H7 (cell line): ENCODE results near the gene P2RX7. TPM values are rescaled to one million over a fixed set of nuclear protein-coding genes. Genes with fewer than 3 reads are reported as not detected.
A peak's percentile ranks its signal among the peaks of the same experiment; 100 is the strongest.

Experiments
- DNase-seq: peaks from one replicate; pipeline ENCODE4 v3.0.0; 2012
- H3K27me3 ChIP-seq: 2 replicates; pipeline ENCODE4 v1.6.0; 2011; ENCODE audit warnings: mild to moderate bottlenecking, low read length; ENCODE audit not compliant: control insufficient read depth, insufficient read depth
- H3K36me3 ChIP-seq: replicated peaks from 2 replicates; pipeline ENCODE4 v1.5.1; 2011; ENCODE audit warnings: low read length; ENCODE audit not compliant: control insufficient read depth, insufficient read depth
- H3K4me3 ChIP-seq: 2 replicates; pipeline ENCODE4 v1.5.1; 2011; ENCODE audit warnings: low read depth, mild to moderate bottlenecking, control low read depth, low read length, moderate library complexity; ENCODE audit not compliant: insufficient read depth
- total RNA-seq: library from RNA; depleted of rRNA; stranded (reverse); fragments of >200 nt; shearing (Covaris generic); gene quantifications from 2 replicates; pipeline ENCODE4 v1.2.3, GENCODE V29; 2014

The P2RX7 gene
- total RNA-seq, 1 experiment from 2014 or later = not detected

DNA sequence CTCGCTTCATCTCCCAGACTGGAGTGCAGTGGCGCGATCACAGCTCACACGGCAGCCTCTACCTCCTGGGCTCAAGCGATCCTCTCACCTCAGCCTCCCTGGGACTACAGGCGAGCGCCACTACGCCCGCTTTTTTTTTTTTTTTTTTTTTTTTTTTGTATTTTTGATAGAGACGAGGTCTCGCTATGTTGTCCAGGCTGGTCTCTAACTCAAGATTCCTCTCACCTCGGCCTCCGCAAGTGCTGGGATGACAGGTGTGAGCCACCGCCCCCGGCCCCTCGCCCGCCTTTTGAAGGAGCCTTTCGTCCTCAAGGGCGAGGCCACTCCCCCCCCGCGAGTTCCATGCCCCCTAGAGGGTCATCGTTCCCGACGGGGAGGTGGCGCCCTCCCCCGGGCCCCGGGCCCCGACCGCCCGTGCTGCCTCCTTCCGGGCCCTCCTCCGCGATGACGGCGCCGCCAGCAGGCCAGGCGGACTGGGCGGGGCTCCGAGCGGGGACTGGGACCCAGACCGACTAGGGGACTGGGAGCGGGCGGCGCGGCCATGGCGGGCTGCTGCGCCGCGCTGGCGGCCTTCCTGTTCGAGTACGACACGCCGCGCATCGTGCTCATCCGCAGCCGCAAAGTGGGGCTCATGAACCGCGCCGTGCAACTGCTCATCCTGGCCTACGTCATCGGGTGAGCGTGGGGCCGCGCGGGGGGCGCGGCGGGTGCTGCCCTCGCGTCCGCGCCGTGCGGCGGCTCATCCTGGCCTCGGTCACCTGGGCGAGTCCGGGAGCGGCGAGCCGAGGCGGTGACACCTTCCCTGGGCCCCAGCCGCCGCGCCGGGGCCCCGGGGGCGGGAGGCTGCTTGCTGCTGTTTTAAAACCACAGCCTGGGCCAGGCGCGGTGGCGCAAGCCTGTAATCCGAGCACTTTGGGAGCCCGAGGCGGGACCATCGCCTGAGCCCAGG is 77.2 kb downstream of the P2RX7 start, which contains the start of gene P2RX4:
P2RX4 (plus strand) TSS at position 506 of the 949 bp plus-strand sequence; CDS start at position 542, 36 bp downstream.
- Histone ChIP-seq H3K36me3 (no peaks in the 10 kb centered on the region; the same call in 1 of the 2 replicates), H3K4me3 (peak within 1 kb of the TSS; percentile 87), H3K27me3 (0 out of 2 replicates have a peak, but pooled peaks cover 3% of the 10 kb centered on the region)
- peak; percentile 97 for DNase-seq

DNA sequence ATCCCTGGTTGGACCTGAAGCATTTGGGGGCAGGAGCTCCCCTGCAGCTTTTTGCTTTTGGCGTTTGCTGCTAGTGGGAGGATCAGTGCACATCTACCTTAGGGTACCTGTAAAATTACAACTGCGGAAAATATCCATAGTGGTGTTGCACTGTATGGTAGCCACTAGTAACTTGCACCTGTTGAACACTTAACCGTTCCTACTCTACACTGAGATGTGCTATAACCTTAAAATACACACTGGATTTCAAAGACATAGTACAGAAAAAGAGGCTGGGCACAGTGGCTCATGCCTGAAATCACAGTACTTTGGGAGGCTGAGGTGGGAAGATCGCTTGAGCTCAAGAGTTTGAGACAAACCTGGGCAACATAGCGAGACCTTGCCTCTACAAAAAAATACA is 80.2 kb downstream of the P2RX7 start:
- H3K36me3 ChIP-seq = no peaks in the 10 kb centered on the region; the same call in 1 of the 2 replicates
- DNase-seq = no peak
- H3K4me3 ChIP-seq = no peak overlapping the region
- H3K27me3 ChIP-seq = 0 out of 2 replicates have a peak, but pooled peaks cover 3% of the 10 kb centered on the region

DNA sequence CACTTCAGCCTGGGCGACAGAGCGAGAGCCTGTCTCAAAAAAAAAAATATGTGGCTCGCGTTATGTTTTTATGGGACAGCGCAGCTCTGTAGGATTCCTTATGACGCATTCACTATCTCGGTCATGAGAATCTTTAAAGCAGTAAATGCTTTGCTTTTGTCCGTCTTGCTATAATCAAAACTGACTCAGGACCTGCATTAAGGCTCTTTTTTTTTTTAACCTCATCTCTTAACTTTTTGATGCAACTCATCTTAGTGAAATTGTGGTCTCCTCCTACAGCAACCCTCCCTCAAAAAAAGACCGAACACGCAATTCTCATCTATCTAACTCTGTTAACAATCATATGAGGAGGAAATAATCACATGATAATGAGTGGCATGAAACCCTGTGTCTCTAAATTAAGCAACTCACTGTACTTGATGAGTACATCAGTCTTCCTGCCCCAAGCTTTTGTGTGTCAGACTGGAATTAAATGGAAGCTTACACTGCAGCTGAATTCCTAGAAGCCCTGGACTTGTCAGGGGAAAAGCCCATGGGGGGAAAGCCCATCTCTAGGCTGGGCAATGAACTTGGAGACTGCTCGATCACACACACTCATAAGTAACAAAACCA is 81.6 kb downstream of the P2RX7 start:
- Histone ChIP-seq H3K4me3 (no peak overlapping the region), H3K27me3 (0 out of 2 replicates have a peak, but pooled peaks cover under 1% of the 10 kb centered on the region), H3K36me3 (no peaks in the 10 kb centered on the region; the same call in 1 of the 2 replicates)
- no peak for DNase-seq

DNA sequence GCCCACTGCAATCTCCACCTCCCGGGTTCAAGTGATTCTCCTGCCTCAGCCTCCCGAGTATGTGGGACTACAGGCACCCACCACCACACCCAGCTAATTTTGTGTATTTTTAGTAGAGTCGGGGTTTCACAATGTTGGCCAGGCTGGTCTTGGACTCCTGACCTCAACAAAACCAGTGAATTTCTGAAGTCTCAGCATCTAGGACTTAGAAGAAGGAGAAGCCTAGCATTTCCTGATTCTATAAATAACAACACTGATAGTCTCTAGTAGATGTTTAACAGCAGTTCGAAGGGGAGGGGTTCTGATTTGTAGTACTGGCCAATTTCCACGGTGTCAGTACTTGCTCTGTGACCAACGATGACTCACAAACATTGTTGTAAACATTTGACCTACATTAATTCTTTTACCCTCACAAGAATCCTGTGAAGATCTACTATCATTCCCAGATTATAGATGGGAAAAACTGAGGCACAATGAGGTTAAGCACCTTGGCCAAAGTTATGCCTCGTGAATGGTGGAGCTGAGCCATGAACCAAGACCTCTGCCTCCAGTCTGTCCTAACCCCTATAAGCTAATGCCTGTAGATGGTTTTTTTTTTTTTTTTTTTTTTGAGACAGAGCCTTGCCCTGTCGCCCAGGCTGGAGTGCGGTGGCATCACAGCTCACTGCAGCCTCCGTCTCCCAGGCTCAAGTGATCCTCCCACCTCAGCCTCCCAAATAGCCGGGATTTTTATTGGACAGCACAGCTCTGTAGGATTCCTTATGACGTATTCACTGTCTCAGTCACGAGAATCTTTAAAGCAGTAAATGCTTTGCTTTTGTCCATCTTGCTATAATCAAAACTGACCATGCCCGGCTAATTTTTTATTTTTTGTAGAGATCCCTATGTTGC is 82.4 kb downstream of the P2RX7 start:
- DNase-seq = no peak
- Histone ChIP-seq H3K27me3 (no peaks in the 10 kb centered on the region), H3K36me3 (no peaks in the 10 kb centered on the region; the same call in 1 of the 2 replicates), H3K4me3 (no peak overlapping the region)

DNA sequence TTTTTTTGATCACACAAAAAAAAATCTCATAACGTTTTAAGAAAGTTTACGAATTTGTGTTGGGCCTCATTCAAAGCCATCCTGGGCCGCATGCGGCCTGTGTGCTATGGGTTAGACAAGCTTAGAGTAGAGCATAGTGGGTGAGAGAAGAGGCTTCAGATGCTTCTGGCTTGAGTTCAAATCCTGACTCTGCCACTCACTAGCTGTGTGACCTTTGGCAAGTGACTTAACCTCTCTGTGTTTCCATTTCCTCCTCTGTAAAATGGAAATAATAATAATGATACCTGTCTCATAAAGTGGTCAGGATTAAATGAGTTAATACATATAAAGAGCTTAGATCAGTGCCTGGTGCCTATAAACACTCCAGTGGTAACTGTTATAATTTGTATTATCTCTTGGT is 83.4 kb downstream of the P2RX7 start:
- DNase-seq = no peak
- H3K4me3 ChIP-seq = no peak overlapping the region
- no peaks in the 10 kb centered on the region for H3K27me3 ChIP-seq
- no peaks in the 10 kb centered on the region; the same call in 1 of the 2 replicates for H3K36me3 ChIP-seq

DNA sequence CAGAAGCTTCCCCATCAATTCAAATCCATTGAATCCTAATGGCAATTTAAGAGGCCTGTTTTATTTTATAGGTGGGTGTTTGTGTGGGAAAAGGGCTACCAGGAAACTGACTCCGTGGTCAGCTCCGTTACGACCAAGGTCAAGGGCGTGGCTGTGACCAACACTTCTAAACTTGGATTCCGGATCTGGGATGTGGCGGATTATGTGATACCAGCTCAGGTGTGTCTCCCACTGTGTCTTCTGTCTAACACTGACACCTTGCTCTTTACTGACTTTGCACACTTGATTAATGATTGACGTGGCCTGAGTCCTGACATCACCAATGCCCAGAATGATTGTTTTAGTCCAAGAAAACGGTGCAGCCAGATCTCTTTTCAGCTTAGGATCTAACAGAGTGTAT is 84.4 kb downstream of the P2RX7 start:
- H3K36me3 ChIP-seq = no peaks in the 10 kb centered on the region; the same call in 1 of the 2 replicates
- DNase-seq = no peak
- H3K27me3 ChIP-seq = no peaks in the 10 kb centered on the region
- H3K4me3 ChIP-seq = no peak overlapping the region

DNA sequence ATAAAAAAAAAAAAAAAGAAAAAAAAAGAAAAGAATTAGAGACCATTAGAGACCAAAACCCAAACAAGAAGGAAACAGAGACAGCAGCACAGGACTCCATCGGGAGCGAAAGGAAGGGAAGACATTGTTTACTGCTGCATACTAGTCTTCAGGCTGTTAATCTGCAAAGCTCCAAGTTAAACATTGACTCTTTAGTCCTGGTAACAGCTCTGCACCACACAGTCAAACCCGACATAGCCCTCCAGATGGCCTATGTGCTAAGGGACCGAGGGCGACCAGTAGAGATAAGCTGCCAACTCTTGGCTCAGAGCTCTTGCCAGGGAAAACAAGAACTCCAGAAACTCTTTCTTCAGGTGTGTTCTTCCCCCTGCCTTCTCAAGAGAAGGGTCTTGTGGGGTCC is 85.1 kb downstream of the P2RX7 start:
- DNase-seq = no peak
- no peaks in the 10 kb centered on the region for H3K27me3 ChIP-seq
- H3K4me3 ChIP-seq = no peak overlapping the region
- H3K36me3 ChIP-seq = no peaks in the 10 kb centered on the region; the same call in none of the 2 replicates

DNA sequence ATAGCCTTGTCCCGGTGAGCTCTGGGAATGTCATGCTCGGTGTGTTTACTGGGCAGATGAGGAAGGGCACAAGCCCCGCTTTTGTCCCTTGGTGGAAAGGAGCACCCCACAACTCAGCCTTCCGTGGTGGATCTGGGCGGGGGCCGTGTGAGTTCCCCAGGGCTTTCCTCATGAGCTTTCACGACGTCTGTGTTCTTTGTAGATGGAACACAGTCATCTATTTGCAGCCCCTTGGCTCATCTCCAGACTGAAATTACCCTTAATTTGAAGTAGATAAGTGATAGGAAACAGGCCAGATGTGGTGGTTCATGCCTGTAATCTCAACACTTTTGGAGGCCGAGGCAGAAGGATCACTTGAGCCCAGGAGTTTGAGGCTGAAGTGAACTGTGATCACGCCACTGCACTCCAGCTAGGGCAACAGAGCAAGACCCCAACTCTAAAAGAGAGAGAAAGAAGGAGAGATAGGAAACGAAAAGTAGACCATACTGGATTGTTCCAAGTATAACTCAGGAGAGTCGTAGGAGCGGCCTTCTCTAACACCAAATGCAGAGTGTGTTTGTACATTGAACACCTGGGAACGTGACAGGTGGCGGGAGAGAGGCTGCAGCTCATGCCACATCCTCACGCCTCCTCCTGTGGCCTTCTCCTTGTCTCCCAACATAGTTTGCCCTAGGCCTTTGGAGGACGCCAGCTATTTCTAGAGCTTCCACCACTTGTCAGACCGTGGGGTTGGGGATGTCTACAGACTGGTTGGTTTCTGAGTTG is 86.1 kb downstream of the P2RX7 start:
- Histone ChIP-seq H3K27me3 (no peaks in the 10 kb centered on the region), H3K4me3 (no peak overlapping the region), H3K36me3 (no peaks in the 10 kb centered on the region; the same call in none of the 2 replicates)
- no peak for DNase-seq

DNA sequence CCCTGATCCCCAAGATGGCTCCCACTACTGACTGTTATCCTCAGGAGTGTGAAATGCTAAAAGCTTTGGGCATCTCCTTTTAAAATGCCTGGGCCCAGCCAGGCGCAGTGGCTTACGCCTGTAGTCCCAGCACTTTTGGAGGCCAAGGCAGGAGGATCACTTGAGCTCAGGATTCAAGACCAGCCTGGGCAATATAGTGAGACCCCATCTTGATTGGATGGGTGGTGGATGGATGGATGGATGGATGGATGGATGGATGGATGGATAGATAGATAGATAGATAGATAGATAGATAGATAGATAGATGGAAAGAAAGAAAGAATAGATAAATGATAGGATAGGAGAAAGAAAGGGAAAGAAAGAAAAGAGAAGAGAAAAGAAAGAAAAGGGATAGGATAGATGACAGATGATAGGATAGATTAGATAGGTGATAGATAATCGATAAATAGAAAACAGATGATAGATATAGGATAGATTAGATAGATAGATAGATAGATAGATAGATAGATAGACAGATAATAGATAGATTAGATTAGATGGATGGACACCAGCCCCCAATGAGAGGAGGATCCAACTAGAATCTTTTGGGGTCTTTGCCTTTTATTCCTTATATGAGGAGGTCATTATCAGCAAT is 86.8 kb downstream of the P2RX7 start:
- H3K4me3 ChIP-seq = no peak overlapping the region
- no peak for DNase-seq
- no peaks in the 10 kb centered on the region for H3K27me3 ChIP-seq

DNA sequence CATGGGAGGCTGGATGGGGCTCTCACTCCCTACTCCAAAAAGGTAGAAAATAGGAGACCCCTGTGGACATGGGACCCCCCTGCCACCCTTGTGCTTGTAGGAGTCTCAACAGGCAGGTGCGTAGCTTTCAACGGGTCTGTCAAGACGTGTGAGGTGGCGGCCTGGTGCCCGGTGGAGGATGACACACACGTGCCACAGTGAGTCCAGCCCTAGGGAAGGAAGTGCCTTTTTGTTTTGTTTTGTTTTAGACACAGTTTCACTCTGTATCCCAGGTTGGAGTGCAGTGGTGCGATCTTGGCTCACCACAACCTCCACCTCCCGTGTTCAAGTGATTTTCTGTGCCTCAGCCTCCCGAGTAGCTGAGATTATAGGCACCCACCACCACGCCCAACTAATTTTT is 90.2 kb downstream of the P2RX7 start:
- H3K4me3 ChIP-seq = no peak overlapping the region
- peak; percentile 25 for DNase-seq
- H3K27me3 ChIP-seq = no peaks in the 10 kb centered on the region
- no peaks in the 10 kb centered on the region; the same call in none of the 2 replicates for H3K36me3 ChIP-seq

More for the DNA sequence above, 86.8 kb downstream of the P2RX7 start:
- no peaks in the 10 kb centered on the region; the same call in none of the 2 replicates for H3K36me3 ChIP-seq

DNA sequence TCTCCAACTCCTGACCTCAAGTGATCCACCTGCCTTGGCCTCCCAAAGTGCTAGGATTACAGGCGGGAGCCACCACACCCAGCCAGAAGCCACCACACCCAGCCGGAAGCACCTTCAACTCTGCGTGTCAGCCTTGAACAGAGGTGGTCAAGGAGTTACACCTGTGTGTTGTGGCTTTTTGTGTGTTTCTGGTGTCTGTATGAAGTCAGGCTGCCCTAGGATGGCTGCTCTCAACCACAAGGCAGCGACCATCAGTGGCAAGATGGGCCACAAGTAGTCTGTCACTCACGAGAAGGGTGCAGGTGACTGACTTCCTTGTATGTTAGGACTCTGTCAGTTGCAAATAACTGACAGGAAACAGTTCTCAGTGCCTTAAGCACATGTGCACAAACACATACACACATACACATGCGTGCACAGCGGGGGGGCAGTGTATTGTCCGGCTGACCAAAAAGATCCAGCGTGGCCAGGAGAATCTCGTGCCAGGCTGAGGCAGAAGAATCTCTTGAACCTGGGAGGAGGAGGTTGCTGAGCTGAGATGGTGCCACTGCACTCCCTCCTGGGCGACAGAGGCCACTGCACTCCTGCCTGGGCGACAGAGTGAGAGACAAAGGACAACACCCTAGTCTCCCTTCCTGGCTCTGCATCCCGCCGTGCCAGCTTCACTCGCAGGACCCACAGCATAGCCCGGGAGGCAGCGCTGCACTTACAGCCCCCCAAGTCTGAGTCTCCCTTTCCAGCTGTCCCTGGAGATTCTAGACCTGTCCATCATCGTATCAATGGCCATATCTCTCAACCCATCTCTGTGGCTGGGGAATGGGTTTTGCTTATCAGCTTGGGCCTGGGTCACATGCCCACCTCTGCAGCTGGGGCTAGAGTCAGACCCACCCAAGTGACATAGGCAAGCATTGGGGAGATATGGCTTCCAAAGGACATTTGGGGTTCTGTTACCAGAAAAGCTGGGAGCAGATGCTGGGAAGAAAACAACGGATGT is 90.9 kb downstream of the P2RX7 start:
- no peaks in the 10 kb centered on the region for H3K27me3 ChIP-seq
- DNase-seq = peak; percentile 58
- H3K36me3 ChIP-seq = no peaks in the 10 kb centered on the region; the same call in 1 of the 2 replicates
- H3K4me3 ChIP-seq = no peak overlapping the region

DNA sequence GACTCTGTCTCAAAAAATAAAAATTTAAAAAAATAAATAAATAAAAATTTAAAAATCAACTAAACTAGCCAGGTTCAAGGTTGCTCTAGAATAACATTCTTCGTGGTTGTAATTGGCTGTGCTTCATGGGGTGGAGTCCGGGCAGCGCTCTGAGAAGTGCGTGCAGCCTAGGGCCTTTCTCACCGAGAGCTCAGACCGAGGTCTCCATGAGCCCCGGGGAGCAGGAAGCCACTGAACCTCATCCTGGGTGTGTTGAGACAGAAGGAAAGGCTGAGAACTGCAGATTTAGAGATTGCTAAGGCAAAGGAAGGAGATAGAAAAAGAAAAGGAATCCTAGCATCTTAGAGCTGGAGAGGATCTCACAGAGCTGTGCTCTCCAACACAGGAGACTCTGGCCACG is 91.9 kb downstream of the P2RX7 start:
- no peak for DNase-seq
- no peaks in the 10 kb centered on the region; the same call in 1 of the 2 replicates for H3K36me3 ChIP-seq
- H3K27me3 ChIP-seq = no peaks in the 10 kb centered on the region
- no peak overlapping the region for H3K4me3 ChIP-seq
